Measurements from ENCODE around the gene KISS1R.
"Not testable (repeated sequence)": the region's sequence is repeated elsewhere in the genome, so short reads cannot be mapped to it uniquely, and the experiment has no call there.

Gene KISS1R

DNA sequence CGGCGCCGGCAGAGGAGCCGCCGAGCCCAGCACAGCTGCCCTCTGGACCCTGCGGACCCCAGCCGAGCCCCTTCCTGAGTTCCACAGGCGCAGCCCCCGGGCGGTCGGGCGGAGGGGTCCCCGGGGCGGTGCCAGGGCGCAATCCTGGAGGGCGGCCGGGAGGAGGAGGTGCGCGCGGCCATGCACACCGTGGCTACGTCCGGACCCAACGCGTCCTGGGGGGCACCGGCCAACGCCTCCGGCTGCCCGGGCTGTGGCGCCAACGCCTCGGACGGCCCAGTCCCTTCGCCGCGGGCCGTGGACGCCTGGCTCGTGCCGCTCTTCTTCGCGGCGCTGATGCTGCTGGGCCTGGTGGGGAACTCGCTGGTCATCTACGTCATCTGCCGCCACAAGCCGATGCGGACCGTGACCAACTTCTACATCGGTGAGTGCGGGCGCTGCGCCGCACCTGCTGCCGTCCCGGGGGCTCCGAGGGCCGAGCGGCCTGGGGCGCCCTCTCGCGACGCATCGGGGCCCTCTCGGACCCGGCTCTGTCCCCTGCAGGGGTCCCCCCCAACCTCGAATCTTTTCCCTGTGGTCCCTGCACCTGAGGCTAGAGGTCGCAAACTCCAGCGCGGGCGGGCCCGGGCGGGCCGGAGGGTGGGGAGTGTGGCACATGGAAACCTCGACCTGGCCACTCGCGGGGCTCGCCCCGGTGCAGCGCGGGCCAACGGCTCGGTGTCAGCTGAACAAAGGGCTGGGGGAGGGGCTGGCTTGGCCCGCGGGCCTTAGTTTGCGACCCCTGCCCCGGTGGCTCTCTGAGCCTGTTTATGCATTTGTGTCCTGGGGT lies at the start of gene KISS1R:
Gene KISS1R, plus strand, starts transcription at position 11 of the 829 bp plus-strand sequence. Its CDS starts 170 bp downstream, at position 181.
- no peak for DNase-seq

DNA sequence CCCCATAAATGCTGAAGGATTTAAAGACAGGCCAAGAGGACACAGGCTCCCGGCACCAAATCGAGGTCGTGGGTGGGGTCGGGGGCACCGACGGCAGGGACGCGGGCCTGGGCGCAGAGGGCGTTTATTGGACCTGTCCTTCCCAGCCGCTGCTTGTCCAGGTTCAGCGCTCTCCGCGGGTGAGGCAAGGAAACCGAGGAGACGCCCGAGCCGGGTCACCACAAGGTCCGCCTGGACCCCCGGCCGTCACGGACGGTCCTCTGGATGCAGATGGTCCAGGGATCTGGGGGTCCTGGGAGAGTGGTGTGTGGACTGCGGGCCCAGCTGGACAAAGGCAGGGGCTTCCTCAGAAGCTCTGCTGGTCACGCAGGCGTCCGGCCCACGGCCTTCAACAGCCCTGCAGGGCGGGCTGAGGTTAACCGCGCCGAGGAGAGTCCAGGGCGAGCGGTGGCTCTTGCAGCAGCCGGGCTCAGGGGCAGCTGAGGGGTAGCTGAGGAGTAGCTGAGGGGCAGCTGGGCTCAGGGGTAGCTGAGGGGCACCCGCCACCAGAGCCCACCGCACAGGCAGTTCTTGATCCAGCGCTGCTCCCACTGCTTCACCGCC lies 49.2 kb upstream of the KISS1R start:
- DNase-seq: no peak

DNA sequence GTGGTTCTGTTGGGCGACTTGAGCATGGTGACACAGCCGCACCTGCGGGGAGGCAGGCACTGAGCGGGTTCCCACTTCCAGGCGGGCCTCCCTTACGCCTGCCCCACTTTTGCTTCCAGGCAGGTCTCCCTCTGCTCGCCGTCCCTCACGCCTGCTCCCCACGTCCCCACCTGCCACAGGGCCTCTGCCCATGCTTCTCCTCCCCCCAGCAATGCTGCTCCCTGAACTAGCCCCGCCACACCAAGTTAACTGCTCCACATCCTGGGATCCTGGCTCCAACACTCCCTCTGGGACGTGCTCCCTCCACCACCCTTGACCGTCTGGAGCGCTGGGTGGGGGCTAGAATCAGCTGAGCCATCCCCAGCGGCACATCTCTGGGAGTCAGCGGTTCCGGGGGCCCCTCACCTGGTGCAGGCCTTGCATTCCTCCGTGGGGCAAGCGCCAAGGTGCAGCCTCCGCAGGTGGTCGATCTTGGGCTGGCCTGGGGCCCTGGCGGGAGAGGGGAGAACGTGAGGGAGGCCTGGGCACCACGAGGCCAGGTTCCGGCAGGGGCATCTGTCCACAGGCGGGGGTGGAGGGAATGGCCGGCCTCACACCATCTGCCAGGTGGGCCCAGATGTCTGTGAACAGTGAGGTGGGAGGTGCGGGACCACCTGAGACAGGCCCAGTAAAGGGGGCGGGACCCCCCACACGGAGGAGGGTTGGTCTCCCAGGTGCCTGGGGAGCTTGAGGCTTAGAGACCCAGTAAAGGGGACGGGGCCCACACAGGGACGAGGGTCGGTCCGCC lies 48.5 kb upstream of the KISS1R start:
- DNase-seq: no peak

DNA sequence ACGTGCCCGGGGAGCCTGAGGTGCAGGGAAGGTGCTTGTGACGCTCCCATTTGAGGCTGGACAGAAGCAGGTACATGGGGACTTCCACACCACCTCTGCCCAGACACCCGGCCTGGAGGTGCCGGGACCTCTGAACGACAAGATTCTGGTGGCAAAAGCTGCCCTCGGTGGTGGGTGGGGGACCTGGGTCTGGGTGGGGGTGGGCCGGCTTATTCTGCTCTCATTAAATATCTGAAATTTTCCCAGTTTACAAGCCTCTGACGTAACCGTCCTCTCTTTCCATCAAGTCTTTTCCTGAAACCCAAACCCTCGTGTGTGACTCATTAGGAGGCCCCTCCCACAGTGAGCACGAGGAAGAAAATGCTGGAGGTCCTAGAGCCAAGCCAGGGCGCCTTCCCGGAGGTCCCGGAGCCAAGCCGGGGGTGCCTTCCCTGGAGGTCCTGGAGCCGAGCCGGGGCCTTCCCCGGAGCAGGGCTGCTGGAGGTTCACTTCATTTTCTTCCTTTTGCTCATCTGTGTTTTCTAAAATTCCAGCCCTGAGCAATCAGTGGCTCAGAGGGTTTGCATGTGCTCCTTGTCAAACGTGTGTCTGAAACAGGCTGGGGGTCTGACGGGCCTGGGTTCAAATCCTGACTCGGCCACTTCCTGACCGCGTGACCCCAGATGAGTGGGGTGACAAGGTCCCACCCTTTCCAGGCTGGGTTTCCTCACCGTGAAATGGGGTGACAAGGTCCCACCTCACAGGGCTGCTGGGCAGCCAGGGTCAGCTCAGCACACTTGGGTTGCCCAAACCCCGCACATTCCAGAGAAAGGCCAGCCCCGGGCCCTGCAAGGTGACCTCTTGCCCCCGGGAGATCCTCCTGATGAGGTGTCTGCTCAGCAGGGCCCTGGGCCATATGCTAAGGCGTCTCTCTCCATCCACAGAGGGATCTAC lies 47.6 kb upstream of the KISS1R start:
- no peak for DNase-seq

DNA sequence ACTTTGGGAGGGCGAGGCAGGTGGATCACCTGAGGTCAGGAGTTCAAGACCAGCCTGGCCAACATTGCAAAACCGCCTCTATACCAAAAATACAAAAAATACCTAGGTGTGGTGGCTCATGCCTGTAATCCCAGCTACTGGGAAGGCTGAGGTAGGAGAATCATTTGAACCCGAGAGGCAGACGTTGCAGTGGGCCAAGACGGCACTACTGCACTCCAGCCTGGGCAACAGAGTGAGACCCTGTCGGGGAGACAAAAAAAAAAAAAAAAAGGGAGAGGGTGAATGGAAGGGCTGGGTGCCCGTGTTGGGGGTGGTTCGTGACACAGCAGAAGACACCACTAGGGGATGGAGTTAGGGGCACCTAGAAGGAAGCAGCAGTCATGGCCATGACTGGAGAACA lies 46.8 kb upstream of the KISS1R start:
- no peak for DNase-seq

DNA sequence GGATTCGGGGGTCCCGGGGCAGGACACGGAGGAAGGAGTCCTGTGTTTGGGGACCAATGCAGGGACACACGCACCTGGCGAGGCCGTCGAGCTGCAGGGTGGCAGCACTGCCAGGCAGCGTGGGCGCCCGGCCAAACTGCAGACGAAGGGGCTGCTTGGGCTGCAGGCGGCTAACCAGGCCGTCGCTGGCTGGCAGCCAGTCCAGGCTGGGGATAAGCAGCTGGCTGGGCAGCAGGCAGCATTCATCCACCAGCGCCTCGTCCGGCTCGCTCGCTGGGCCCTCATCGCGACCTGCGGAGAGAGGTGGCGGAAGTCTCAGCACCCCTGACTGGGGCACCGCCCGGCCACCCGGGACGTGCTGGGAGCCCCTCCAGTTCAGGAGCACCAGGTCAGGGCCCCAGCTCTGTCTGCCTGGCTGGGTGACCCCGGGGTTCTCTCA lies 46.2 kb upstream of the KISS1R start:
- DNase-seq: peak; percentile 51

DNA sequence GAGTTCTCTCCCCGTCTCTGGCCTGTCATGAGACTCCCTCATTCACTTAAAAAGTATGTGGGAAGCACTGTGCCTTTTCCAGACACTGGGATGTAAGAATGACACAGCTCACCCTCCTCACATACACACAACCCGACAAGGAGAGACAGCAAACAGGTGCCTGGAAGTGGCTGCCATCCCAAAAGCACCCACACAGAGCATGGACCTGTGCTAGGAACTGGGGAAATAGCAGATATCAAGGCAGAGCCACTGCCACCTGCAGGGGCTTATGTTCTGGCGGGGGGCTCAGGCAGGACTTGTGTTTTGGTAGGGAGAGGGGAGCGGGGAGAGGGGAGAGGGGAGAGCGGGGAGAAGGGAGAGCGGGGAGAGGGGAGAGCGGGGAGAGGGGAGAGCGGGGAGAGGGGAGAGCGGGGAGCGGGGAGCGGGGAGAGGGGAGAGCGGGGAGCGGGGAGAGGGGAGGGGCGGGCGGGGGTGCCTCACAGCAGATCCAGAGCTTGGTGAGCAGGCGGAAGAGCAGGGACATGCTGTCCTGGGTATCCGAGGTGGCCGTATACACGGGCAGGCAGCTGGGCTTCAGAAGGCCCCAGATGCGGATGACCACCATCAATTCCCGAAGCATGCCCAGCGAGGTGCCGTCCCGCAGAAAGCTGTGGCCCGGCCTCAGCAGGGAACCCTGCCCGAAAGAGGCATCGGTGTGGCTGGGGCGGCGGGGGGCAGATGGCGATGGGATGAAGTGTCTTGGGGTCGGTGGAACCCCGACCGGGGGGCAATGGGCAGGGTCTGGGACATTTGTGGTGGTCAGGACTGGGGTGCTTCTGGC lies 45.5 kb upstream of the KISS1R start:
- peak; percentile 7 for DNase-seq

DNA sequence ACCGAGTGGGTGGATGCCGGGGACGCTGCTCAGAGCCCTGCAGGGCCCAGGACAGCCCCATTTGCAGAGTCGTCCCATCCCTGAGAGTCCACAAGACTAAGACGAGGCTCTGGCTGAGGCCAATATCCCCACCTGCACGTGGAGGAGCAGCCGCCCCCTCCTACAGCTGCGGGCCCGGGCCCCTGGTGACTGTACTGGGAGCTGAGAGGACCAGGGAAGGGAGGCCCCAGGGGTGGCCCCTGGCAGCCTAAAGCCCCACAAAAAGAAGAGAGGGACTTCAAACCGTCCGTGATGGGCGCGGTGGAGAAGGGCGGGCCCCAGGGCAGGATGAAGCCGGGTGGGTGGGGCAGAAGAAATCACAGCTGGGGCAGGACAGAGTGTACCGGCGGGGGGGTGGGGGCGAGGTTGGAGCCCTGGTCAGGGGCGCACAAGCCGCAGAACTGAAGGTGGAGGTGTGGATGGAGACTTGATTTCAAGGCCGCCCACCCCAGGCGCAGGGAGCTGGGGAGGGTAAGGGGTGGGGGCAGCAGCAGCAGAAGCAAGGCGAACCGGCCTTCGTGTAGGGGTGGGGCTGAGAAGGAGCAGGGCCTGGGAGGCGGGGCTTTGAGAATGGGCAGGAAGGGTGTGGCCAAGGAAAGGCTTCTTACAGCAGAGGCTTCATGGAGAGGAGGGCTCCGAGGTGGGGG lies 44.7 kb upstream of the KISS1R start:
- no peak for DNase-seq

DNA sequence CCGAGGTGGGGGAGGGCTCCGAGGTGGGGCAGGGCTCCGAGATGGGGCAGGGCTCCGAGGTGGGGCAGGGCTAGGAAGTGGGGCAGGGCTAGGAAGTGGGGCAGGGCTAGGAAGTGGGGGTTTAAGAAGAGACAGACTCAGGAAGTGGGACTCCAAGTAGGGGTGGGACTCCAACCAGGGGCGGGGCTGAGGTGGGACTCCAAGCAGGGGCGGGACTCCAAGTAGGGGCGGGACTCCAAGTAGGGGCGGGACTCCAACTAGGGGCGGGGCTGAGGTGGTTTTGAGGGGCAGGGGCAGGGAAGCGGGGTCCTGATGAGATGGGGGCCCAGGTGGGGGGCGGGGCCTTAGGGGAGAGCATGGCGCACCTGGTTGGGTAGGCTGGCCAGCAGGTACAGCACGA lies 44.0 kb upstream of the KISS1R start:
- DNase-seq: no peak

DNA sequence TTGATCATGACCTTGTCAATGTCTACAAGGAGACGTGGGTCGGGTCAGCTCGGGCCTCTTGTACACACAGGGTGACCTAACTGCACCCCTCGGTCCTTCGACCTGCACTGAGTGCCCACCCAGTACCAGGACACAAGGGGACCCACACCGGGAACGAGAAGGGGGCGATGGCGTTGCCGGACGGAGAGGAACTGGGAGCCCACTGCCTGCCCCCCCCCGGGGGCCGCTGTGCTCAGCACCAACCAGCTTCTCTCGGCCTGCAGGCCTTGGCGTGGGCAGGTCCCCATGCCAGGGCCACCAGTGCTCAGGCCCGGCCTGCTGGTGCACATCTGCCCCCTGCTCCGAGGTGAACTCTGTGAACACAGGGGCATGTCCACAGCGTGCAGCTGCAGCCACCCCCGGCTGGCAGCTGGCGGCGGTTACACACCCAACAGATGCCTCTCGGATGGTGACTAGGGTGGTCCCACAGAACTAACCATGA lies 43.5 kb upstream of the KISS1R start:
- no peak for DNase-seq

DNA sequence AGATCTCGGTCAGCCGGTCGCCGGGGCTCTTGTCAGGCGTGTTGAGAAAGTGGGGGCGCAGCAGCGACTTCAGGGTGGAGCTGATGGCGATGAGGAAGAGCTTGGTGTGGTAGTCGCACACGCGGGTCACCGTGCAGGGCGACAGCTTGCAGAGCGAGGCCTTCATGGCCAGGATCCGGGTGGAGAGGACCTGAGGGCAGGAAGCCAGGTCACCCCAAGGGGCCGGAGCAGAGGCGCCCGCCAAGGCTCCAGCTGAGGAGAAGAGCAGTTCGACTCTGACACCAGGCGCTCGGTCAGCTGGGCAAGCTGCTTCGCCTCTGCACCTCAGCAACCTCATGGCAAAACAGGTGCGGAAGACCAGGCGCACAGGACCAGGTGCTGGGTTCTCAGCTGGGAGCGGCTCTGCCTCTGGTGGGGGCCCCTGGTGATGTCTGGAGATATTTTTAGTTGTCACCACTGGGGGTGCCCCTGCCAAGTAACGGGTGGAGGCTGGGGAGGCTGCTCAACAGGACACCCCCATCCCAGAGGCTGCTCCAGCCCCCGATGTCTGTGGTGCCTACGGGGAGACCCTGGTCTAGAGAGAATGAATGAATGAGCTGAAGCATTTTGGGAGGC lies 41.8 kb upstream of the KISS1R start:
- no peak for DNase-seq

DNA sequence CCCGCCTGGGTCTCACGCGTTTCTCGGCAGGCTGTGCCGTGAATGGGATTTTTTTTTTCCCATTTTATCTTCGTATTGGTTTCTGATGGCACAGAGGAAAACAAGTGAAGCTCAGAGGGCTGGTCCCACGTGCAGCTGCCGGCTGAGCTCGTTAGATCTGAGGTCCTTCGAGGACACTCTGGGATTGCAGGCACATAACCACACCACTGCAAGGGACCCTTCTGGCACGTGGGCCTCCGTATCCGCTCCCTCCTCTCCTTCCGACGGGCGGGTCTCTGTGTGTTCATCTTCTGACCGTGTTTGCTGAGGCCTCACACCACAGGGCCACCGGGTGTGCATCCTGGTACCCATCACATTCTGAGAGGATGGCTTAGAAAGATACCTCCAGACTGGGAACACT lies 41.0 kb upstream of the KISS1R start:
- no peak for DNase-seq

DNA sequence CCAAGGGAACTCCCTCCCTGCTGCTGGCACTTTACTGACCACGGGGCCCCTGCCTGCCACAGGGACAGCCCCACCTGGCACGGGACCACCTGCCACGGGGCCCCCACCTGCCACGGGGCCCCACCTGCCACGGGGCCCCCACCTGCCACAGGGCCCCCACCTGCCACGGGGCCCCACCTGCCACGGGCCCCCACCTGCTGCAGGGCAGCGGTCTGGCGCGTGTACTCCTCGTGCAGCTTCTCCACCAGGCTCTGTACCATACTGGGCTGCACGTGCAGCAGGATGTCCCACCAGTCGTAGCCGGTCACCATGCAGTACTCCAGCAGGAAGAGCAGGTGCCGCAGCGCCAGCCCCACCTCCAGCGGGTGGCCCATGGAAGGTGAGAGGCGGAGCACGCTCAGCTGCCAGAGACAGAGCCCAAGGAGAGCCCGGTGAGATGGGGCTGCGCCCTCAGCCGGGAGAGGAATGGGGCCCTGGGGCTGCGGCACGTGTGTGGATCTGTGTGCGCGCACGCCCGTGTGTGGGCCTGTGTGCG lies 40.3 kb upstream of the KISS1R start:
- DNase-seq: no peak

DNA sequence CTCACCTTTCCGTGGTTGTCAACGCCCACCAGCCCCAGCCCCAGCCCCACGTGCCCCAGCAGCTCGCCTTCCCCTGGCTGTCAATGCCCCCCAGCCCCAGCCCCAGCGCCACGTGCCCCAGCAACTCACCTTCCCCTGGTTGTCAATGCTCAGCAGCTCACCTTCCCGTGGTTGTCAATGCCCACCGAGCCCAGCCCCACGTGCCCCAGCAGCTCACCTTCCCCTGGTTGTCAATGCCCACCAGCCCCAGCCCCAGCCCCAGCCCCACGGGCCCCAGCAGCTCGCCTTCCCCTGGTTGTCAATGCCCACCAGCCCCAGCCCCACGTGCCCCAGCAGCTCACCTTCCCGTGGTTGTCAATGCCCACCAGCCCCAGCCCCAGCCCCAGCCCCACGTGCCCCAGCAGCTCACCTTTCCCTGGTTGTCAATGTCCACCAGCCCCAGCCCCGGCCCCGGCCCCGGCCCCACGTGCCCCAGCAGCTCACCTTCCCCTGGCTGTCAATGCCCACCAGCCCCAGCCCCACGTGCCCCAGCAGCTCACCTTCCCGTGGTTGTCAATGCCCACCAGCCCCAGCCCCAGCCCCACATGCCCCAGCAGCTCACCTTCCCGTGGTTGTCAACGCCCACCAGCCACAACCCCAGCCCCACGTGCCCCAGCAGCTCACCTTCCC lies 39.0 kb upstream of the KISS1R start:
- DNase-seq: not testable (repeated sequence)

DNA sequence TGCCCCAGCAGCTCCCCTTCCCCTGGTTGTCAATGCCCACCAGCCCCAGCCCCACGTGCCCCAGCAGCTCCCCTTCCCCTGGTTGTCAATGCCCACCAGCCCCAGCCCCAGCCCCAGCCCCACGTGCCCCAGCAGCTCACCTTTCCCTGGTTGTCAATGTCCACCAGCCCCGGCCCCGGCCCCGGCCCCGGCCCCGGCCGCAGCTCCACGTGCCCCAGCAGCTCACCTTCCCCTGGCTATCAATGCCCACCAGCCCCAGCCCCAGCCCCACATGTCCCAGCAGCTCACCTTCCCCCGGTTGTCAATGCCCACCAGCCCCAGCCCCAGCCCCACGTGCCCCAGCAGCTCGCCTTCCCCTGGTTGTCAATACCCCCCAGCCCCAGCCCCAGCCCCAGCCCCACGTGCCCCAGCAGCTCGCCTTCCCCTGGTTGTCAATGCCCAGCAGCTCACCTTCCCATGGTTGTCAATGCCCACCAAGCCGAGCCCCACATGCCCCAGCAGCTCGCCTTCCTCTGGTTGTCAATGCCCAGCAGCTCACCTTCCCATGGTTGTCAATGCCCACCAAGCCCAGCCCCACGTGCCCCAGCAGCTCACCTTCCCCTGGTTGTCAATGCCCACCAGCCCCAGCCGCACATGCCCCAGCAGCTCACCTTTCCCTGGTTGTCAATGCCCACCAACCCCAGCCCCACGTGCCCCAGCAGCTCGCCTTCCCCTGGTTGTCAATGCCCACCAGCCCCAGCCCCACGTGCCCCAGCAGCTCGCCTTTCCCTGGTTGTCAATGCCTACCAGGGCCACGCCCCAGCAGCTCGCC lies 38.2 kb upstream of the KISS1R start:
- DNase-seq: not testable (repeated sequence)

DNA sequence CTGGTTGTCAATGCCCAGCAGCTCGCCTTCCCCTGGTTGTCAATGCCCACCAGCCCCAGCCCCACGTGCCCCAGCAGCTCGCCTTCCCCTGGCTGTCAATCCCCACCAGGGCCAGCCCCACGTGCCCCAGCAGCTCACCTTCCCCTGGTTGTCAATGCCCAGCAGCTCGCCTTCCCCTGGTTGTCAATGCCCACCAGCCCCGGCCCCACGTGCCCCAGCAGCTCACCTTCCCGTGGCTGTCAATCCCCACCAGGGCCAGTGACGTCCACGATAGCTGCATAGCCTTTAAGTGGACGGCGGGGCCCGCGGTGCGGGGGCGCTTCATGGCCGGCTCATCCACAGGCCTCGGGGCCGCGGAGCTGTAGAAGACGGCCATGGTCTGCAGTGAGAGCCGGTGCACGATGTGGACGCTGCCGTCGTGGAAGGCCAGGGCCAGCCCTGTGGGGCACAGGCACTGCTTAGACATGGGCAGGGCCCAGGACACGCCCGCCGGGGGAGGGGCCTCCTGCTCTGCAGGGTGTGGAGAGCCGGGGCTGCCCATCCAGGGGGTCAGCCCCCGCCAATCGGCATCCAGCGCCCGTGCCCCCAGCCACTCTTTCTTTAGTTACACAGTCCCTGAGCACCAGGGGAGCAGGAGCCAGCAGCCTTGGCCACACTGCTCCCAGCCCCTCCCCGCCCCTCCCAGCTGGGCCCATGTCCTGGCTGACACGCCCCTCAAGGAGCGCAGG lies 37.3 kb upstream of the KISS1R start:
- DNase-seq: no peak

DNA sequence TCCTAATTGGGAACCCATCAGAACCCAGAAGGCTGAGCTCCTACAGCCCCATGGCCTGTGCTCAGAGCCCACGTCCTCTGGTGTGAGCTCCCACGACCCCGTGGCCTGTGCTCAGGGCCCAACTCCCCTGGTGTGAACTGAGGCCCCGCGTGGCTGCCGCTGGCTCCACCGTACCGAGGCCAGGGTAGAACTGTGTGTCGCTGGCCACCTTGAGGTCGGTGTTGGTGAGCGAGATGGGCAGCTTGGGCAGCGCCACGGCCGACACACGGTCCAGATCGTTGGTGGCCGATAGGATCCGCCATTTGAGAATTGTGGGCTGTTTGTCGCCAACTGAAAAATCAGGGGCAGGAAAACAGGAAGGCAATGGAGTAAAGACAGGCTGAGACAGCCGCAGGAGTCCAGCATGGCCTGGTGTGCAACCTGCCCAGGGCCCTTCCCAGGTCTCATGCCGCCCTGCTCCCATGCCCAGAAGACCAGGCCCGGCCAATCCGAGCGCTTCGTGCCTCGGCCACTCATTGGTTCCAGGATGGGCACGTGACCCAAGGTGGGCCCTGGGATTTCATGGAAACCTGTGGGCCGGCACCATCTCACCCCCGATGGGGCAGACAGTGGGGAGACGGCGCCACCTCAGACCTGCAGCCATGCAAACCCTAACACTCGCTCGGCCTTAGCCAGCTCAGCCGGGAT lies 35.6 kb upstream of the KISS1R start:
- DNase-seq: no peak
